Endothelial cell of umbilical vein (primary cell): ENCODE data around the gene CAMK2N1. TPM values are rescaled to one million over a fixed set of nuclear protein-coding genes. Genes with fewer than 3 reads are reported as not detected.
"Not testable (repeated sequence)": the region's sequence is repeated elsewhere in the genome, so short reads cannot be mapped to it uniquely, and the experiment has no call there.

Experiments used
- BruUV-seq: library from RNA; stranded (reverse); fragments of 400-500 nt; replicated peaks from 2 replicates; lab custom pipeline; 2021; lab: Mats Ljungman, UMichigan
- CTCF ChIA-PET: fragments of 300-600, 350-600 bp; sonication (Branson Sonifier 250); formaldehyde crosslinking; loops from one replicate; lab custom pipeline; 2021; ENCODE audit warnings: antibody characterized with exemption, inconsistent platforms; lab: Charles Lee
- POLR2A ChIA-PET: fragments of 300-600, 350-600 bp; sonication (Branson Sonifier 250); formaldehyde crosslinking; loops from one replicate; lab custom pipeline; 2021; ENCODE audit warnings: antibody characterized with exemption, inconsistent platforms; lab: Charles Lee
- DNase-seq: peaks from one replicate; pipeline ENCODE4 v3.0.0-alpha.2; 2011; ENCODE audit warnings: low read depth, low spot score
- FAIRE-seq: peaks from 2 replicates; lab custom pipeline; 2011; peaks lifted over from hg19 to GRCh38; lab: Jason Lieb, UNC
- H2AFZ ChIP-seq: 2 replicates; pipeline ENCODE4 v1.6.0; 2012; ENCODE audit warnings: low read depth, low read length, control low read depth, inconsistent platforms
- H3K27ac ChIP-seq: 2 replicates; pipeline ENCODE4 v1.5.1; 2011; ENCODE audit warnings: low read depth, mild to moderate bottlenecking, control low read depth, low read length, moderate library complexity; ENCODE audit not compliant: insufficient read depth
- H3K27me3 ChIP-seq, 2 experiments: 2 replicates each; pipeline versions ENCODE4 v1.6.0 to v1.6.1; 2011; ENCODE audit warnings: low read length in 2 of 2, mixed read lengths in 1 of 2; ENCODE audit not compliant: control insufficient read depth in 2 of 2, insufficient read depth in 2 of 2
- H3K36me3 ChIP-seq, 2 experiments: 2 replicates in 1 of 2; 3 replicates in 1 of 2; pipeline ENCODE4 v1.5.1; 2011; ENCODE audit warnings: low read length in 2 of 2, mild to moderate bottlenecking in 1 of 2, moderate library complexity in 1 of 2; ENCODE audit not compliant: control insufficient read depth in 2 of 2, insufficient read depth in 2 of 2; ENCODE audit errors: extremely low read depth in 1 of 2
- H3K4me1 ChIP-seq: 3 replicates; pipeline ENCODE4 v1.5.1; 2011; ENCODE audit warnings: mild to moderate bottlenecking, low read length; ENCODE audit not compliant: control insufficient read depth, insufficient read depth; ENCODE audit errors: extremely low read depth
- H3K4me2 ChIP-seq: 2 replicates; pipeline ENCODE4 v1.6.1; 2011; ENCODE audit warnings: low read length, control low read depth, mixed read lengths; ENCODE audit not compliant: insufficient read depth
- H3K4me3 ChIP-seq, 3 experiments: fragments of 200-600 bp in 1 of 3; sonication (generic), shearing (Covaris generic) in 1 of 3; replicated peaks in 1 of 3; 2 replicates each; pipeline ENCODE4 v1.5.1; 2011 to 2016; ENCODE audit warnings: control low read depth in 3 of 3, low read length in 3 of 3, mild to moderate bottlenecking in 2 of 3, inconsistent platforms in 1 of 3, low read depth in 1 of 3, moderate library complexity in 1 of 3; ENCODE audit not compliant: insufficient read depth in 1 of 3
- H3K79me2 ChIP-seq: 2 replicates; pipeline ENCODE4 v1.6.0; 2012; ENCODE audit warnings: low read length, inconsistent platforms; ENCODE audit not compliant: control insufficient read depth, insufficient read depth
- H3K9ac ChIP-seq: replicated peaks from 2 replicates; pipeline ENCODE3; 2011; ENCODE audit warnings: low read length, control low read depth; ENCODE audit not compliant: insufficient read depth; ENCODE audit errors: extremely low read depth
- H3K9me1 ChIP-seq: replicated peaks from 3 replicates; pipeline ENCODE4 v1.6.0; 2011; ENCODE audit warnings: mild to moderate bottlenecking, low read length; ENCODE audit not compliant: control insufficient read depth, insufficient read depth; ENCODE audit errors: extremely low read depth
- H3K9me3 ChIP-seq: replicated peaks from 2 replicates; pipeline ENCODE4 v1.5.1; 2012; ENCODE audit warnings: low read length, inconsistent platforms; ENCODE audit not compliant: control insufficient read depth, insufficient read depth
- H4K20me1 ChIP-seq: replicated peaks from 2 replicates; pipeline ENCODE3; 2011; ENCODE audit warnings: mild to moderate bottlenecking, low read length; ENCODE audit not compliant: control insufficient read depth, insufficient read depth; ENCODE audit errors: extremely low read depth
- EZH2 ChIP-seq: IDR thresholded peaks from 2 replicates; pipeline ENCODE4 v1.6.1; 2012; ENCODE audit warnings: borderline replicate concordance, low read depth, mild to moderate bottlenecking, moderate library complexity, low read length, inconsistent platforms; ENCODE audit not compliant: severe bottlenecking
- dilution Hi-C: fragments of 300-500 bp; cut with MboI; formaldehyde crosslinking; loops from one replicate; pipeline ENCODE4 v1.15.0; 2019; ENCODE audit warnings: low sequenced_read_pairs; ENCODE audit not compliant: extremely low pct_ligation_motif_present
- intact Hi-C: fragments of 100-400 bp; cut with micrococcal nuclease; formaldehyde crosslinking; loops from one replicate; pipeline ENCODE4 v1.10.0; 2022
- polyA plus RNA-seq, 4 experiments: library from polyadenylated mRNA; depleted of rRNA in 3 of 4; stranded (reverse) in 3 of 4; unstranded in 1 of 4; fragments of >200 nt; gene quantifications; 2 replicates each; pipeline versions ENCODE4 v1.2.1 to v1.2.3, GENCODE V29; 2011 to 2012; ENCODE audit warnings: missing spikeins in 1 of 4
- total RNA-seq: library from RNA; stranded (reverse); gene quantifications from 2 replicates; pipeline ENCODE4 v1.2.3, GENCODE V29; 2021

The CAMK2N1 gene
- total and polyA plus RNA-seq, 2 donors (not counting 3 experiments of a cell fraction or from before 2014, with no cell fraction given) = 3.3 to 18.3 TPM

GRCh38 chr1:20497506-20497905, 11.5 kb upstream of the CAMK2N1 start:
- no TSS peak for BruUV-seq
- dilution Hi-C loops (no loop called here), intact Hi-C loops (loop anchor here (10.0 kb wide), 1 partner anchor 613 kb away; the partner anchor contains the start of gene OTUD3)
- no peak overlapping the region for H3K27ac ChIP-seq
- ChIA-PET POLR2A (no interaction called here), CTCF (no interaction called here)
- DNase-seq (no peak), FAIRE-seq (no peak)
- H3K36me3 ChIP-seq = peaks cover 0 to 26% of the 10 kb centered on the region in 2 experiments
- H3K9me1 ChIP-seq = no peaks in the 10 kb centered on the region
- no peaks in the 10 kb centered on the region for H3K9me3 ChIP-seq
- H3K9ac ChIP-seq = no peak overlapping the region
- H3K79me2 ChIP-seq = no peaks in the 10 kb centered on the region
- H3K27me3 ChIP-seq = no peaks in the 10 kb centered on the region
- H3K4me2 ChIP-seq = no peak overlapping the region
- TF ChIP-seq EZH2 = no peak
- H3K4me3 ChIP-seq = no peak overlapping the region
- H4K20me1 ChIP-seq = no peaks in the 10 kb centered on the region
- peaks cover 23% of the 10 kb centered on the region for H3K4me1 ChIP-seq
- no peak overlapping the region for H2AFZ ChIP-seq

- H3K9ac ChIP-seq, H3K27ac ChIP-seq, POLR2A ChIA-PET, CTCF ChIA-PET, H2AFZ ChIP-seq, FAIRE-seq, H4K20me1 ChIP-seq, H3K4me2 ChIP-seq, dilution Hi-C loops, H3K27me3 ChIP-seq, H3K4me3 ChIP-seq, BruUV-seq, H3K79me2 ChIP-seq, H3K9me3 ChIP-seq, H3K9me1 ChIP-seq, DNase-seq: not testable (repeated sequence)
- Histone ChIP-seq H3K36me3 (peaks cover 0 to 21% of the 10 kb centered on the region in 2 experiments), H3K4me1 (peaks cover 23% of the 10 kb centered on the region)
- intact Hi-C loops = loop anchor here (10.0 kb wide), 1 partner anchor 612 kb away; the partner anchor contains the start of gene OTUD3
Measured at GRCh38 chr1:20496725-20497383, 10.8 kb upstream of the CAMK2N1 start.
